Medulla oblongata (tissue), 1 donor: ENCODE results near the gene KRI1.
"Not testable (repeated sequence)": the region's sequence is repeated elsewhere in the genome, so short reads cannot be mapped to it uniquely, and the experiment has no call there.

ENCODE experiments used
- DNase-seq: peaks from one replicate; pipeline ENCODE4 v3.0.0-alpha.2; 2015; ENCODE audit errors: extremely low spot score

Gene KRI1

GRCh38 chr19:10575011-10575716 lies 9.4 kb upstream of the KRI1 start:
- no peak for DNase-seq

DNA sequence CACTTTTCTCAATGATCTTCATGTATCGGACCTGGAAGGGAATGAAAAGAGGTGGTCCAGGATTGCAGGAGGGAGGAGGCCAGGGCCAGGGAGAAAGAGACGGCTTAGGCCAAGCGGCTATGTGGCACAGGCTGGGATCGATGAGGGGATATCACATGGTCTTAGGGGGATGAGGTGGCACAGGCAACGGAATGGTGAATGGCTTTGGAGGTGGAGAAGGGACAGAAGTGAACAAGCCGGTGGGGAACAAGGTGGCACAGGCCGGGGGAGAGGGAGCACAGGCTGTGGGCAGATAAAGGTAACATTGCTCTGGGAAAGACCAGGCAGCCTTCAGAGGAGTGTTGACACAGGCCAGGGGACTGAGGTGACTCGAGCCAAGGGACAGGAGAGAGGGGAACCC lies 8.7 kb upstream of the KRI1 start:
- no peak for DNase-seq

DNA sequence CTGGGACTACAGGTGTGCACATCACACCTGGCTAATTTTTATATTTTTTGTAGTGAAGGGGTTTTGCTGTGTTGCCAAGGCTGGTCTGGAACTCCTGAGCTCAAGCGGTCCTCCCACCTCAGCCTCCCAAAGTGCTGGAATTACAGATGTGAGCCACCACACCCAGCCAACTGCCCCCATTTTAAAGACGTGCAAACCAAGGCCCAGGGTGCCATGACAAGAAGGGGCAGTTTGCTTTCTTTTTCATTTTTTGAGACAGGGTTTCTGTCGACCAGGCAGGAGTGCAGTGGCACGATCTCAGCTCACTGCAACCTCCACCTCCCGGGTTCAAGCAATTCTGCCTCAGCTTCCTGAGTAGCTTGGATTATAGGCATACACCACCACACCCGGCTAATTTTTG lies 8.0 kb upstream of the KRI1 start:
- not testable (repeated sequence) for DNase-seq

DNA sequence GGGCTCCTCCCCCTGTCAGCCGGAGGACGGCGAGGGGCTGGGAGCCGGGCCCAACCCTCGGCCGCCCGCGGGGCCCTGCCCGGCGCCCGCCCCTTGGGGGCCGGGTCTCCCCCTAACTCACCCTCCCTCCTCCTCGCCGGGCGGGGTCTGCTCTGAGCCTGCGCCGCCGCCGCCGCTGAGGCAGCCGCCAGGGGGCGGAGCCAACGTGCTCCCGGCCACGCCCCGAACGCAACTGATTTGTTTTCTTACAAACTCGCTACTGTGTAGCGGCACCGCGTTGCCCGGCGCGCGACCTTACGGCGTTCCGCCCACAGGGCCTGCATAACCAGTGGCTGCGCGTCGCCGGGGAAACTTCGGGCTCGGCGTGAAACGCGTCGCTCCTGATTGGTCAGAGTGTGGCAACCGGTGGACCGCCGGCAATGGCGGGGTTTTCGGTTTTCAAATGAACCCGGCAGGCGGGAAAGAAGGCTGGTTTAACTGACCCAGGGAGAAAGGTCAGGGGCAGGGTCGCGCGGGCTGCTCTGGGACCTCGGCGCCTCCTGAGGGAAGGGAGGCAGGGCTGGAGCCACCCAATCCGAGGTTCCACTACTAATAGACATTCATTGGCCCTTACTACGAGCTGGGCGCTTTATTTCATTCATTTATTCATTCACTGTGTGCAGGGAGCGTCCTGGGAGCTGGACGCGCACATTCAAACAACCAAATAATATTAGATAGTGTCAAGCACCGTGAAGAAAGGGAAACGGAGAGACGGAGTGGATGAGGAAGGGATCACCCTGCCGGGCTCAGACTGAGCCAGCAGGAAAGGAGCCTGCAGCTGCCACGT lies 3.2 kb upstream of the KRI1 start, which contains the start of gene CDKN2D:
TSS of gene CDKN2D (minus strand) at position 154 of the 826 bp plus-strand sequence. CDS start 326 bp downstream, outside the sequence.
- DNase-seq: peak; percentile 99

DNA sequence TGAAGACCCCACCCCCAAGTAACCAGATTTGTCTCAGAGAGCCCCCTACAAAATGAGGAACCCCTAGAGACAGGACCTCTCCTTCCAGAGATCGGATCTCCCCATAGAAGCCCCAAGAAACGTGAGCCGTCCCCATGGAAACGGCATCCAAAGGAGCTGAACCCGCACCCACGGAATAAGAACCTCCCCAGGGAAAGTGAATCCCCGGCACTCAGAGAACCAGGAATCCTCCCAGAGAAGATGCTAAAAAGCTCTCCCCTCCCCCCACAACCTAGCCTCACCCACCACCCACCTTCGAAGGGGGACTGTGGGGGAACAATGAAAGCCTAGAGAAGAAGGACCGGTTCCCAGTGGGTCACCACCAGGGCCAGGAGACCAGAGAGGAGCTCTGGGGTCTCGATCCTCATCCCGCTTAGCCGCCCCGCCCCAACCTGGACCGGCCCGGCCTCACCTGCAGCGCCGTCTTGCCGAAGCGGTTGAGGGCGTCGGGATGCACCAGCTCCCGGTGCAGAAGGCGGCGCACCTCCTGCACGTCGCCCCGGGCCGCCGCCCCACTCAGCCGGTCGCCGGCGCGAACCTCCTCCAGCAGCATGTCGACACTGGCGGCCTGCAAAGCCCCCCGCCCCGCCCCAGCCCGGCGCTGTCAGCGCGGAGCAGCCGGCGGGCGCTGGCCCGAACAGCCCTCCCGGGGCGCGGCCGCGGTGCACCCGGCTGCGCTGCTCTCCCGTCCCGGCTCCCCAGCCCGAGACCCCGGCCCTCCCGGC lies 2.4 kb upstream of the KRI1 start:
- peak; percentile 24 for DNase-seq

- DNase-seq: no peak
These were observed 1.8 kb upstream of the KRI1 start for GRCh38 chr19:10567656-10568055.

DNA sequence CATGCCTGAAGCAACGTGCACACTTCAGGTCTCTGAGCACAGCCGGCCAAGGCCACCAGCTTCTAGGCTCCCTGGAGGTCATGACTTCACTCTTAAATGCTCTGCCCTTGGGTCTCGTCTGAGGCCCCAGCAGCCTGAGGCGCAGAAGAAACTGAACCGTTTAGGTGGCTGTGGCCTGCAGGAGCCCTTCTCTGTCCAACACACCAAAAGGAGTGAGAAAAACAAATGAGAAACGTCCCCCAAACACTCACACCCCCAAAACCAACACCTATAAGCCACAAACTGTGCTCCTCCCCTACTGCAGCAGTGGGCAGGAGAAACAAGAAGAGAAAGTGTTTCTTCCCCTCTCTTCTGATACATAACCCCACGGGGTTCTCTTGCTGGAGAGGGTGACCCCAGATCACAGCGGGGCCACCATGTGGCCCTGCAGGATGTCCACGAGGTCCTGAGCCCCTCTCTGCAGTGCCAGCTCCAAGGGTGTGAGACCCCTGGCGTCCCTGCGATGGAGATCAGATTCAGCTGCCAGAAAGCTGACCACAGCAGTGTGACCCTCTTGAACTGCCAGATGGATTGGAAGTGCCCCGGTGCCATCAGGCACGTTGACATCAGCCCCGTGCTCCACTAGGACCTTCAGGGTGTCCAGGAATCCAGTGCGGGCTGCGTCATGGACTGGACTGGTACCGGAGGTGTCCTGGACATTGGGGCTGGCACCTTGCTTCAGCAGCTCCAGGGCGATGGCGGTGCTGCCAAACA lies 1.0 kb upstream of the KRI1 start:
- DNase-seq: peak; percentile 19

DNA sequence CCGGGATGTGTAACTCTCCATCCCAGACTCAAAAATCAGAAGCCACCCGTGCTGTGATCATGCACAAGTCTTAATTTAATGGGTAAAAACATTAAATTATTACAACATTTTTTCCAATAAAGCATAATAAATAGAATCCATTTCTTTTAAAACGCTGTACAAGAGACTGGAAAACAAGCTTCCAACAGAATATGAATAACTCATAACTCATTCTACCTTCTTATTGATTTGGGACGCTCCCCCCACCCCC lies 523 bp upstream of the KRI1 start:
- DNase-seq: no peak

- peak; percentile 35 for DNase-seq
These were observed 713 bp downstream of the KRI1 start for GRCh38 chr19:10565028-10565566.

- DNase-seq: no peak
These were observed 3.2 kb downstream of the KRI1 start for GRCh38 chr19:10562609-10563008.

DNA sequence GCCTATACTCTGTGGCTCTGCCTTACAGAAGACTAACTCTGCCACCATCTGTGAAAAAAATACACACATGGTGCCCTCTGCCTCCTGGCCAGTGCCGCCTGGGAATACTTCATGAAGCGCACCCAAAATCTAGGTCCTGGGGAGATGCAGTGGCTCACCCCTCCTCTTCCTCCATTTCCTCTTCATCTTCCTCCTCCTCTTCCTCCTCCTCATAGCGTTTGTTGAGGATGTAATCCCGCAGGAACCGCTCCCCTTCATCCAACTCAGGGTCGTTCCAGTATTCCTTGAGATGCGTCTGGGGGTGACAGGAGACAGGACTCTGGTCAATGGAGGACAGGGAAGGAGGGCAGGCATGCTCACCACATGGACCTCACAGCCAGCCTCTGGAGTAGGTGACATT lies 5.7 kb downstream of the KRI1 start:
- no peak for DNase-seq

DNA sequence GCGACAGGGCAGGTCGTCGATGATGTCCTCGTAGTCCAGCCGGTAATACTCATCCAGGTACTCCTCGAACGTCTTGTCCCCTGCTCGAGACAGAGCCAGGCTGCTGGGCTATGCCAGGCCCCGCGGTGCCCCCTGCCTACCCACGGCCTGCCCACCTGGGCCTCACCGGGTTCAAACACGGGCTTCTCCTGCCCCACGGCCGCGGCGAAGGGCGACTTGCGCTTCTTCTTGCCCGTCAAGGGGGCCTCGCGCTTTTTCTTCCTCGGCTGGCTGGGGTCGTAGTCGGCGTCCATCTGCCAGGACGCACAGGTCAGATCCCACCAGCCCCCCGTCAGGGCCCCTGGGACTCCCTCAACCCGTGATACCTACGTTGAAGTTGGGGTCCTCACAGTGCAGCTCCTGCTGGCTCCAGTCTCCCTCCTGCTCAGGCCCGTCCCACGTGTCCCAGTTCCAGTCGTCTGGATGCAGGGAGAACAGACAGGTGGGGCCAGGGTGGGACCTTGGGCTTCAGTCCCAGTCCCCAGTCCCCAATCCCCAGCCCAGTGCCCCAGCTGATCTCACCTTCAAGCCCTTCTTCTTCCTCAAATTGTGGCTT lies 8.1 kb downstream of the KRI1 start:
- no peak for DNase-seq

GRCh38 chr19:10555610-10555973 lies 10.2 kb downstream of the KRI1 start:
- no peak for DNase-seq

GRCh38 chr19:10554760-10555609 lies 10.8 kb downstream of the KRI1 start:
- DNase-seq: no peak

DNA sequence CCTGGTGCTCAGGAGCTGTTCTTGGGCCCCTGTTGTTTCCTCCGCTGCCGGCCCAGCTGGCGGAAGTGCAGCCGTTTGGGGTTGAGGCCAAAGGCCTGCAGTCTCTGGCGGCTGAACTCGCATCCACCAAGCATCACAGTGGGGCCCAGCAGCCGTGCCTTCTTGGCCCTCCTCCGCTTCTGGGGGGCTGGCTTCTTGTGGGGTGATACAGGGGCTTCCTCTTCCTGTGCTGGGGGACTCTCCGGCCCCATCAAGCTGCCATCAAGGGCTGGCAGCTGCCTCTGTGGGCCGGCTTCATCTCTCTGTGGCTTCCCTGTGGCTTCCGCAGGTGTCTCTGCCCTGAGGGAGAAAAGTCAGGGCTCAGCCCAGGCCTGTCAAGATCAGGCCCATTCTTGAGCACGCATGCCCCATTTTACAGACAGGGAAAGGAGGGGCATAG lies 11.8 kb downstream of the KRI1 start:
- no peak for DNase-seq

GRCh38 chr19:10553087-10553667 lies 12.6 kb downstream of the KRI1 start:
- DNase-seq: no peak

GRCh38 chr19:10552510-10553053 lies 13.2 kb downstream of the KRI1 start:
- no peak for DNase-seq

- DNase-seq: no peak
These were observed 14.0 kb downstream of the KRI1 start for GRCh38 chr19:10551698-10552301.

DNA sequence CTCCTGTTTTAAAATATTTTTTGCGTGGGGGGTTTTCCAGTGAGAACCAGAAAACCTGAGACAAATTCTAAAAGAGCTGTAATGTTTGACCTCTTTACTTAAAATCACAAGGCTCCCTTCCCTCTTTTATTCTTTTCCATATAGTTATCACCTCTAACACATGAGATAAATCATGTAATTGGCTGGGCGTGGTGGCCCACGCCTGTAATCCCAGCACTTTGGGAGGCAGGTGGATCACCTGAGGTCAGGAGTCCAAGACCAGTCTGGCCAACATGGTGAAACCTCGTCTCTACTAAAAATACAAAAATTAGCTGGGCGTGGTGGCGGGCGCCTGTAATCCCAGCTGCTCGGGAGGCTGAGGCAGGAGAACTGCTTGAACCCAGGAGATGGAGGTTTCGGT lies 14.8 kb downstream of the KRI1 start:
- DNase-seq: not testable (repeated sequence)
